ENCODE measurements around the gene MYO16. TPM values are rescaled to one million over a fixed set of nuclear protein-coding genes. Genes with fewer than 3 reads are reported as not detected.

Gene MYO16
- total and polyA plus RNA-seq, 12 donors: 0.56 to 2.4 (median 1.4) TPM

GRCh38 chr13:109002934-109003333 is 373.5 kb downstream of the MYO16 start:
- DNase-seq: no peak
- Histone ChIP-seq H3K4me3 (no peak overlapping the region), H3K36me3 (replicated peaks in 1 of 2) (no peaks in the 10 kb centered on the region), H3K27me3 (no peaks in the 10 kb centered on the region), H3K9me3 (replicated peaks in 1 of 3) (no peaks in the 10 kb centered on the region), H3K4me1 (replicated peaks in 1 of 2) (no peaks in the 10 kb centered on the region), H3K27ac (no peak overlapping the region)
- intact Hi-C loops (cut with DNase I): no loop called here
- WGBS, 4 donors: 79 to 90% (median 88%) methylated on average over 2 of the region's 2 CpGs
- TF ChIP-seq POLR2A (IDR thresholded peaks at IDR 0.05) (no peak), CTCF (IDR thresholded peaks at IDR 0.05) (no peak)

GRCh38 chr13:109007946-109008345 is 378.5 kb downstream of the MYO16 start:
- Histone ChIP-seq H3K27me3 (no peaks in the 10 kb centered on the region), H3K4me1 (replicated peaks in 1 of 2) (no peaks in the 10 kb centered on the region), H3K27ac (no peak overlapping the region), H3K9me3 (replicated peaks in 1 of 3) (no peaks in the 10 kb centered on the region), H3K4me3 (no peak overlapping the region), H3K36me3 (replicated peaks in 1 of 2) (no peaks in the 10 kb centered on the region)
- 58 to 73% (median 66%) methylated on average over 3 of the region's 3 CpGs for WGBS, 4 donors
- TF ChIP-seq POLR2A (IDR thresholded peaks at IDR 0.05) (no peak), CTCF (IDR thresholded peaks at IDR 0.05) (no peak)
- intact Hi-C loops (cut with DNase I): no loop called here
- no peak for DNase-seq

- Histone ChIP-seq H3K4me3 (no peak overlapping the region), H3K4me1 (replicated peaks in 1 of 2) (no peaks in the 10 kb centered on the region), H3K27me3 (no peaks in the 10 kb centered on the region), H3K9me3 (replicated peaks in 1 of 3) (no peaks in the 10 kb centered on the region), H3K36me3 (replicated peaks in 1 of 2) (no peaks in the 10 kb centered on the region), H3K27ac (no peak overlapping the region)
- intact Hi-C loops (cut with DNase I): no loop called here
- no peak for DNase-seq
- WGBS, 4 donors: 90 to 94% (median 93%) methylated on average over 4 of the region's 4 CpGs
- TF ChIP-seq POLR2A (IDR thresholded peaks at IDR 0.05) (no peak), CTCF (IDR thresholded peaks at IDR 0.05) (no peak)
Observed at GRCh38 chr13:109009756-109010155, 380.3 kb downstream of the MYO16 start.

GRCh38 chr13:109010912-109011311 is 381.5 kb downstream of the MYO16 start:
- Histone ChIP-seq H3K27ac (no peak overlapping the region), H3K4me3 (no peak overlapping the region), H3K27me3 (no peaks in the 10 kb centered on the region), H3K36me3 (replicated peaks in 1 of 2) (no peaks in the 10 kb centered on the region), H3K4me1 (replicated peaks in 1 of 2) (no peaks in the 10 kb centered on the region), H3K9me3 (replicated peaks in 1 of 3) (no peaks in the 10 kb centered on the region)
- WGBS, 4 donors: 55 to 81% (median 67%) methylated on average over 1 of the region's 1 CpG
- DNase-seq: no peak
- no peak for TF ChIP-seq CTCF (IDR thresholded peaks at IDR 0.05)
- no peak for TF ChIP-seq POLR2A (IDR thresholded peaks at IDR 0.05)
- intact Hi-C loops (cut with DNase I): no loop called here
